ENCODE results near the gene RFTN1.

DNA sequence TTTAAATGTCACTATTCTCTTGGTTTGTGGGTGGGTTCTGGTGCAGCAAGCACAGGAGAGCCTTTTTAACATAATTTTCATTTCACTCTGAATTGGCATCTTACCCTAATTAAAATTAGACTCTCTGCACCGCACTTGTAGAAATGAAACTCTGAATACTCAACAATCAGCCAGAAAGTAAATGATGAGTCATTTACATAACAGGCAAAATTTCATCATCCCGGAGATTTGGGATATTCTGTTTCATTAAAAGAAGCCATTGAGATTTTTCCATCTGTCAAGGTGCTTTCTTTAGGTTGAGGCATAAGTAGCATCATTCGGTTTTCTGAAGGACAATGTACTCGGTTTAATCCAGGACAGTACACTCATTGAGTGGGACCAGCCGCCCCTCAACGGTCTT is 111.0 kb downstream of the RFTN1 start:
- TF ChIP-seq POLR2A (IDR thresholded peaks at IDR 0.05), result no peak
- TF ChIP-seq, protein P1, sequence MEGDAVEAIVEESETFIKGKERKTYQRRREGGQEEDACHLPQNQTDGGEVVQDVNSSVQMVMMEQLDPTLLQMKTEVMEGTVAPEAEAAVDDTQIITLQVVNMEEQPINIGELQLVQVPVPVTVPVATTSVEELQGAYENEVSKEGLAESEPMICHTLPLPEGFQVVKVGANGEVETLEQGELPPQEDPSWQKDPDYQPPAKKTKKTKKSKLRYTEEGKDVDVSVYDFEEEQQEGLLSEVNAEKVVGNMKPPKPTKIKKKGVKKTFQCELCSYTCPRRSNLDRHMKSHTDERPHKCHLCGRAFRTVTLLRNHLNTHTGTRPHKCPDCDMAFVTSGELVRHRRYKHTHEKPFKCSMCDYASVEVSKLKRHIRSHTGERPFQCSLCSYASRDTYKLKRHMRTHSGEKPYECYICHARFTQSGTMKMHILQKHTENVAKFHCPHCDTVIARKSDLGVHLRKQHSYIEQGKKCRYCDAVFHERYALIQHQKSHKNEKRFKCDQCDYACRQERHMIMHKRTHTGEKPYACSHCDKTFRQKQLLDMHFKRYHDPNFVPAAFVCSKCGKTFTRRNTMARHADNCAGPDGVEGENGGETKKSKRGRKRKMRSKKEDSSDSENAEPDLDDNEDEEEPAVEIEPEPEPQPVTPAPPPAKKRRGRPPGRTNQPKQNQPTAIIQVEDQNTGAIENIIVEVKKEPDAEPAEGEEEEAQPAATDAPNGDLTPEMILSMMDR (IDR thresholded peaks at IDR 0.05), result no peak

Data from testis (tissue), 2 donors.